C4-2B (cell line): ENCODE results near the gene PRPF6.

Experiments used
- ZFX ChIP-seq: fragments of 450-650 bp; IDR thresholded peaks from 2 replicates; pipeline ENCODE4 v1.6.1; 2017
- TF ChIP-seq, protein P1 (sequence below): fragments of 450-650 bp; conservative IDR thresholded peaks from 2 replicates; pipeline ENCODE4 v1.5.1; 2017; ENCODE audit warnings: mild to moderate bottlenecking

DNA sequence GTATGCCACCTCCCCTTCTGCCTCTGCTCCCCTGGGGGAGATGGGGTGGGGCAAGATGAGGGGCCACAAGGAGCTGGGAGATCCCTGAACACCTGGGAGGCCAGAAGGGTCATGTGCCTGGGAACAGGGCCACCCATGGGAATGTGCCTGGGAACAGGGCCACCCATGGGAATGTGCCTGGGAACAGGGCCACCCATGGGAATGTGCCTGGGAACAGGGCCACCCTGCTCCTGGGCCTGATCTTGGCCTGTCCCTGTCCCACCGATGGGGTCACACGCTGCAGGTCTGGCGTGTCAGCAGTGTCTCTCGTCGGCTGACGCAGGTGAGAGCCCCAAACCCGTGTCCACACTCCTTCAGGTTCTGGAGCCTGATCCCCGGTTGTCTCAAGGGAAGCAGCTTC is 94.0 kb downstream of the PRPF6 start:
- TF ChIP-seq, protein P1, sequence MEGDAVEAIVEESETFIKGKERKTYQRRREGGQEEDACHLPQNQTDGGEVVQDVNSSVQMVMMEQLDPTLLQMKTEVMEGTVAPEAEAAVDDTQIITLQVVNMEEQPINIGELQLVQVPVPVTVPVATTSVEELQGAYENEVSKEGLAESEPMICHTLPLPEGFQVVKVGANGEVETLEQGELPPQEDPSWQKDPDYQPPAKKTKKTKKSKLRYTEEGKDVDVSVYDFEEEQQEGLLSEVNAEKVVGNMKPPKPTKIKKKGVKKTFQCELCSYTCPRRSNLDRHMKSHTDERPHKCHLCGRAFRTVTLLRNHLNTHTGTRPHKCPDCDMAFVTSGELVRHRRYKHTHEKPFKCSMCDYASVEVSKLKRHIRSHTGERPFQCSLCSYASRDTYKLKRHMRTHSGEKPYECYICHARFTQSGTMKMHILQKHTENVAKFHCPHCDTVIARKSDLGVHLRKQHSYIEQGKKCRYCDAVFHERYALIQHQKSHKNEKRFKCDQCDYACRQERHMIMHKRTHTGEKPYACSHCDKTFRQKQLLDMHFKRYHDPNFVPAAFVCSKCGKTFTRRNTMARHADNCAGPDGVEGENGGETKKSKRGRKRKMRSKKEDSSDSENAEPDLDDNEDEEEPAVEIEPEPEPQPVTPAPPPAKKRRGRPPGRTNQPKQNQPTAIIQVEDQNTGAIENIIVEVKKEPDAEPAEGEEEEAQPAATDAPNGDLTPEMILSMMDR, result no peak
- TF ChIP-seq ZFX, result no peak
